ENCODE data around the gene PKD1L1.
"Not testable (repeated sequence)": the region's sequence is repeated elsewhere in the genome, so short reads cannot be mapped to it uniquely, and the experiment has no call there.

PKD1L1 gene

DNA sequence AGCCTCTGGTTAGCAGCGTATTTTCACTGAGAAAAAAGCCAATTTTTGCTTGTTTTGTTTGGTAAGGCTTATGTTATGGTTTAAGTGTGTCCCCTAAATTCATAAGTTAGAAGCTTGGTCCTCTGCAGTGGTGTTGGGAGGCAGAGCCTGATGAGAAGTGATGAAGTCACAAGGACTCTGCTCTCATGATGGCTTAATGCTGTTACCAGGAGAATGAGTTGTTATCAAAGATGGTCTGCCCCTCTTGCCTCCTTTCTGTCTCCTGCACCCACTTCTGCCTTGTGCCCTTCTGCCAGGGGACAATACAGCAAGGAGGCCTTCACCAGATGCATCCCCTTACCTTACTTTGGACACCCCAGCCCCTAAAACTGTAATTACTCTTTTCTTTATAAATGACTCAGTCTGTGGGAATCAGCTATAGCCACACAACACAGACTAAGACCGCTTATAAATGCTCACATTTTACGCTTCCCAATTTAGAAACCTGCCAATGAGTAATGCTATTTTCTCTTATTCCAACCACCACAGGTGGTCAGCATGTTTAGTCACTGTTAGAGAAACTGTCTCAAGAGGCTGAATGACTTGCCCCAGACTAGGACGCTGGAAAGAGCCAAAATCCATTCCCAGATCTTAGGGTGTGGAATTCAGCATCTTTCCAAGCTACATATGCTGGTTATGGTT, 6.1 kb upstream of the PKD1L1 start:
- no peak for DNase-seq

DNA sequence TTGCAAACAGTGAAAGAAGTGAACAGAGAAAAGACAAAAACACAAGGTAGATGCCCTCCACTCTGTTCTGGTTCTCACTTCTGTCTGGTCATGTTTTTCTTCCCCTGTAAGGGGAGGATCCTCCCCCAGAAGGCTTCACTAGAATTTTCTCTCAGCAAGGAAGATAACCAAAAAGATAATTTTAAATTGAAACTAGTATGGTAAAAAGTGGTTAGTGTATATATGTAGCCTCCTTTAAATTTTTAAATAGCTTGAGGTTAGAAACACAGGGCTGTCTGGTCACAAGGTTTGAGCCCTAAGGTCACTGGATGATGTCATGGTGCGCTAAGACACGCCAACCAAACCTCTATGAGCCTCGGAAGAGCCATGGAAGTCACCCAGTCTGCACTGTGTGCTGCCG, 5.6 kb upstream of the PKD1L1 start:
- DNase-seq, result no peak

DNA sequence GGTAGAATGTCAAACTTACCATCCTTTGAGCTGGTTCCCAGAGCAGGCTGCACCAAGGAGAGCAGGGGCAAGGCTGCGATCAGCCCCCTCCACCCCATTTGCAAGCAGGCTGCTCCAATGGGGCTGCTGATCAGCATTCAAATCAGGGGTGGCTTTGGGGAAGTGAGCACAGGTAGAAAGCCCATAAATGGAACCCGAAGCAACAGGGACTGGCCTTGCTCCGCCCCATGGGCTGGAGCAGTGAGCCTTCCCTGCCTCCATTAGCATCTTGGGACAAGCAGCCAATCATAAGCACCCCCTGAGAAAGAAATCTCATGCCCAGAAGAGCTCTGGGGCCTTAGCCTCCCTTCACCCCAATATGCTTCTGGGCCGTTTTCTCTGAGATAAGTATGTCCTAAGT, 4.0 kb upstream of the PKD1L1 start:
- no peak for DNase-seq

DNA sequence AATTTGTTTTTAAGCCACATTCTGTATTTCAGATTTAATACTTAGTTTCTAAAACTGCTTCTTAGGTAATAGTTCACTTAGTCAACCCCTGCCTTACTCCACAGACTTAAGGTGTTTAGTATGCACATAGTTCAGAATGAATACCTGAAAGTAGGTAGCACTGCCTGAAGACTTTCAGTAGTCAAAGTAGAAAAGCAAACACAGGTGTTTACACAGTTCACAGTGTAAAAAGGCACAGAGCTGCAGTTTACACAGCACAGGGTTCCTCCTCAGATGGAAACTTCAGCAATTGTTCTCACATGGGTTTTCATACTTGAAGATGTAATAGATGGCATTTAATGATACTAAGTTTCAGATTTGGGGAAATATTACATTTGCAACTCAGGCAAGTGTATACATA, 3.1 kb upstream of the PKD1L1 start:
- no peak for DNase-seq

DNA sequence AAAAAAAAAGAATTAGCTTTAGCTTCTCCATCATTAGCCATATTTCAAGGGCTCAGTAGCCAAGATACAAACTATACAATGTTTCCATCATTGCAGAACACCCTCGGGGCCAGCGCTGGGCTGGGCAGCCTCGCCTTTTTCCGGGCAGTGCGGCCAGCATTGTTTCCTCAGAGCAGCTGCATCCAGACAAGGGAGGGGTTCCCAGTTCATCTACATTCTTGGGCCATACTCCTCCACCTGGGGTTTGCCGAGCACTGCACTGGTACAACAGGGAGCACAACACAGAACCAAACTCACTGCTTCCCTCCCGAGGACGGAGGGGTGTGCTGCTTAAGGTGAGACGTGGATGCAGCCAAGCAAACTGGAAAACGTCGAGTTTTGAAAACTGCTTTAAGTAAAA, 2.4 kb upstream of the PKD1L1 start:
- no peak for DNase-seq

DNA sequence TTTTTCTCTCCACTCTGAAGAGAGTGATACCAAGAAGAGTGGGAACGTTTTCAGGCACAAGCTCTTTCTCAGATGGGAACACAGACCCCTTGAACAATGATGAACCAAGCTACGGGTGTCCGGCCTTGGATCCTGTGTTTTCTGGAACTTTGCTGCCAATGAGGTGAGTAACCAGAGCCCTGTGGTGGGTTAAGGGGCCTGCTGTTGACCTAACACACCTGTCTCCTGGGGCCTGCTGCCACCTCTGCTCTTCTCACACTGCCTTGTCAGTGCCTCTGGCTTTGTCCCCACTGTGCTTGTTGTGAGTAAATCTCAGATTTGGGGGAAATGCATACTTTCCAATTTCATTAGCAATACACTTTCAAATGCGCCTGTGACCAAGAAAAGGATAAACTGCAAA, 1.4 kb upstream of the PKD1L1 start:
- no peak for DNase-seq

DNA sequence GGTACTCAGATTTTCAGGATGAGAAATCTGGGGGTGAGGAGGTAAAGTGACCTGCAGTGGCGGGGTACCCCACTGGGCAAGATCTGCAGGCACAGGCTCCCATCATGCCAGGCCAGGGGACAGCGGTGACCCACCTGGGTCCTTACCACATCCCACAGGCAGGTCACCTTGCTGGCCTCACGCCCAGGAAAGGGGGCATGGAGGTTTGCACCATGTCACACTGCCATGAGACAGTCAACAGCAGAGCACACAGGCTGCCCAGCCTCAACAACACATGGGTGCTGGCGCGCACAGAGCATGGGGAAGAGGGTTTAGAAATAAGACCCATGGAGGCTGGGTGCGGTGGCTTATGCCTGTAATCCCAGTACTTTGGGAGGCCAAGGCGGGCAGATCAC, 914 bp downstream of the PKD1L1 start:
- DNase-seq, result no peak

DNA sequence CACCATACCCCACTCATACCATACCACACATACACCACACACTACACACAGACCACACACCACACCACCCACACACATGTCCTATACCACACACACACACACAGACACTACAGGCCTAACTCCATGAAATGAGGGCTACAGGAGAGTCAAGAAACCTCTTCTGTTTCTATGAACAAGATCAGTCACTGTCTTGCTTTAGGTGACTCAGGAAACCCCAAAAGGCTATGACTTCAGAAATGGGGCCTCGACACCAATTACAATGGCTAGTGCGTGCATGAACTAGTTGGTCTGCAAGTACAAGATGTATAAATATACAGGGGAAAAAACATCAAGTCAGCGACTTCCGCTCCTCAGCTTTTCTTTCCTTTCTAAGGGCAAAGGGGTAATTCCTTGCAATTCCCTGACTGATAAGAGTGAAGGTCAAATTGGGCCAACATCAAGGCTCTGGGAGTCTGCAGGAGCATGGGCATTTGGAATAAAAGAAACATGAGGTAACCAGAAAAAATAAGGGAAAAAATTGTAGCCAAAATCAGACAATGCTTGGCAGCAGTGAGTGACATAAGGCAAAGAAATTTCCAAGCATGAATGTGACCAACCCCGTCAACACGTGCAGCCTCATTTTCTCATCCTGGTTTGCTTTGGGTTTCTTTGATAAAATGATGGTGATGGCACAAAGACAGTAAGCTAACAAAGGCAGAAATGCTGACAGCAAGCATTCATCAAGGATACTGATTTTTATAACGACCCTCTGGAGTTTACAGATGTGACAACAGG, 1.5 kb downstream of the PKD1L1 start:
- no peak for DNase-seq

DNA sequence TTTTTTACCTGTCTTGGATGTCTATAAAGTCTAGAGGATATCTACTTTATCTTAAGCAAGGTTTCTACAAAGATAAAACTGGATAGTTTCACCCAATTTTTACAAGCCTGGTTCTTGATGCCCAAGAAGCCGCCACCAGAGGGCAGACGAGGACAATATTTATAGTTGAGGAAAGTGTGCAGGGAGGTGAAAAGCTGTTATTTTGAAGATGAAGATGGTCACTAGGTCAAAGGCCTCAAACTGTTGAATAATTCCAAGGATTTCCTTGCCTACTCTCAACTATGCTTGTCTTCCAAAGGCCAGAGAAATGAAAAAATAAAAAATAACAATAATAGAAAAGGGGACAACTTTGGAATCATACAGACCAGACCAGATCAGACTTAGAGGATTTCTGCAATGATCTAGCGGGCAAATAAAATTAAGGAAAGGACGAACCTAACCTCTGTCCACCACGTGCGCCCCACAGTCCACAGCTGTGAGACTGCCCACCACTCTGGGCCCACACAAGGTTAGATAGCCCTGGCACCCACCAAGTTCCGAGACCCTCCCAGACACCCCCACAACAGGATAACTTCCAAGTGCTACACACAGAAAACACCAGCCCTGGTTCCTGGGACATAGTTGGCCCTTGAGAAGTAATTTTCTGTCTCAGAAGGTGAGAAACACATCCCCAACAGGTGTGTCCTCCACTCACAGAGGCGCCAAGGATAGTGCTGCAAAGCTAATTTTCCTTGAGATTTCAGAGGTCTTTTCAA, 2.8 kb downstream of the PKD1L1 start:
- DNase-seq, result peak; percentile 63

DNA sequence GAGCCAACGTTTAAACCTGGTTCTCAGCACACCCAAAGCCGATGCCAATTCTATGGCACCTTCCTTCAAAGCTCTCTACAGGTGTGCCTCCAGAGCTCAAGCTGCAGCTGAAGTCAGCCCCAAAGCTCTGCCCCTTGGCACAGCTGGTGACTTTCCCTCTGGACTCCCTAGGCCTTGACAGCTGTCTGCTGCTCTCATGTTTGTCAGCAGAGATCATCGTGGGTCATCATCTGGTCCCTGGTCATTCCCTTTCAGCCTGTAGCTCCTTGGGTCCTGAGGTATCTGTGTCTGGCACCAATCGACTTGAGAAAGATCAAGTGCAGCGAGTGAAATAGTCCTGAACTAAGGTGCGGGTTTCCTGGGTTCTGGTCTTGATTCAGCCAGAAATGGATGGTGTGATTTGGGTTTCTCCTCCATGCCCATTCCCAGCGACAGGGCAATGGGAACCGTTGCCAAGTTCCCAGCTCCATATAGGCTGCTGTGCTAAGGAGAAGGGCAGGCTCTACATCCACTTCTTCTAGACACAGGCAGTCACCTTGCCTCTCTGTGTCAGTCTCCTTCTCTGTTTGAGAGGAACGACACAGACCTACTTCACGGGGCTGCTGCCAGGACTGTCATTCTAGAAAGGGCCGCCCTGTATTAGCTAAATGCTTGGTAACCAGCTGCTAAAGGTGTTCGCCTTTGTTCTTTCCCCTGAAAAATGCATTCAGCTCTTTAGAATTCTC, 3.6 kb downstream of the PKD1L1 start:
- no peak for DNase-seq

DNA sequence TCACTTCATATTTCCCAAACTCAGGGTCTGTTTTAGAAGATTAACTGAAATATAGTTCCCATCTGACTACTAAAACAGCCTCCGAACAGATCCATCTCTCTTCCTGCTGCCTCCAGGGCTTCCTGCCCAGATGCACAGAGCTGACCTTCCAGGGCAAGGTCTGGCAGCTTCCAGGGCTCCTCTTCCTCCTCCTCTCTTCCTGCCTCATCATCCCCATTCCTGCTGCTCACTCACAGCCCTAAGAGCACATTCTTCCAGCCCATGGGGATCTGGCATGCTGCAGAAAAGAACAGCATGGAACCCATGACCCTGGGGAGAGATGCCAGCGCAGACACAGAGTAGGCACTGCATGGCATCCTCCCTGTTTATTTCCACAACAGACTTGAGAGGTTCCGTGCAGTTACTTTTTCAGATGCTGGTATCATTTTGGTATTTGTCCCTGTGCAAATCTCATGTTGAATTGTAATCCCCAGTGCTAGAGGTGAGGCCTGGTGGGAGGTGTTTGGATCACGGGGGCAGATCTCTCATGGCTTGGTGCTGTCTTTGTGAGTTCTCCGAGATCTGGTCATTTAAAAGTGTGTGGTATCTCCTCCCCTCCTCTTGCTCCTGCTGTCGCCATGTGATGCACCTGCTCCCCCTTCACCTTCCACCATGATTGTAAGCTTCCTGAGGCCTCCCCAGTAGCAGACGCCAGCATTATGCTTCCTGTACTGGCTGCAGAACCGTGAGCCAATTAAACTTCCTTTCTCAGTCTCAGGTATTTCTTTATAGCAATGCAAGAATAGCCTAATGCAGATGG, 4.4 kb downstream of the PKD1L1 start:
- DNase-seq, result no peak

DNA sequence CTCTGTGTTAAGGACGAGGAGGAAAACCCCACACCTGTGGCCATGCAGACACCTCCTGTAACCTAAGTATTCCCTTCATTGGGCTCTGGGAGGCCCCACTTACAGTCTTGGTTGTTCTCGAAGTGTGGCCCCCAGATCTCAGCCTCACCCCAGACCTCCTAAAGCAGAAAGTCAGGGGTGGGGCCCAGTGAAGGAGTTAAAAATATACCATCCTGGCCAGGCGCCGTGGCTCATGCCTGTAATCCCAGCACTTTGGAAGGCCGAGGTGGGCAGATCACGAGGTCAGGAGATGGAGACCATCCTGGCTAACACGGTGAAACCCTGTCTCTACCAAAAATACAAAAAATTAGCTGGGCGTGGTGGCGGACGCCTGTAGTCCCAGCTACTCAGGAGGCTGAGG, 5.6 kb downstream of the PKD1L1 start:
- DNase-seq, result not testable (repeated sequence)

DNA sequence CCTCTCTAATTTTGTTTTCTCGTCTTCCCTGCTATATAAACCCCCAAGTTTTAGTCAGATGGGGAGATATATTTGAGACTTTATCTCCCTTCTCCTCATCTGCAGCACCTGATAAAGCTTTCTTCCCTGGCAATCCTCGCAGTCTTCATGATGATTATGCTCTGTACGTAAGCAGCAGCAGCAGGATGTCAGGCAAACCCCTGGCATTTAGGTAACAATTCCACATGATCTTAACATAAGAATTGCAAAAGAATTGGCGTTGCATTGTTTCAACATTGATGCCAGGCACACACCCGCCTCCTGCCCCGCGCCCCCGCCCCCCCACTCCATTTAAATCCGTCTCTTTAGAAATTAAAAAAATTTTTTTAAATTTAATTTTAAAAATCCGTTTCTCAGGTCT, 6.1 kb downstream of the PKD1L1 start:
- DNase-seq, result no peak

DNA sequence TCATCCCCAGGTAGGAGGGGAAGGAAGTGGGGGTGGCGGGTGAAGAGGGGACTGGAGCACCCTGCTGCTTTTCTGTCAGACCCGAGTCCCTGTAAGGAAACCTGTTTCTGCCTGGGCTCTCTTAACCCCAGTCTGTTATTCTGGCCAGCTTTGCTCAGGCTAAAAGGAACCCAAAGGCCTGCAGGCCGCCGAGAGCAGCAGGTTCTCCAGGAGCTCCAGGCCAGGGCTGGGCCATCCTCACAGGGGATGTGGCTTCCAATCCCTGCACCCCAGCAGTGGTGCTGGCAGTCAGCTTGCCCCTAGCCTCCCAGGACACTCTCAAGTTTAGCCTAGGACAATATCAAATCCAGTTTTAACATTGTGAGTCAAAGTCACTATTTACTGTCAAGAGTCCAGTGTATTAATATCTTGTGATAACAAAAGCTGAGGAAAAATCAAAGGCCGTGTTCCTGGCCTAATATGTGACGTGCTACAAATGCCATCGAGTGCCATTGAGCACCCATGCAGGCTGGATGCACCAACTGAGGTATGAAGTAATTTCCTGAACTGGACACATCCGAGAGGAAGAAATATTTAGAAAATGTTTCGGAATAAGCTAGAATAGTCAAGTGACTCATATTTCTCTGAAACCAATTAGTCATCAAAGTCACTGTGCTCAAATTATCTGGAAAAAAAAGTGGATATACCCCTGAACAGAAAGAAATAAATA, 7.0 kb downstream of the PKD1L1 start:
- DNase-seq, result no peak

DNA sequence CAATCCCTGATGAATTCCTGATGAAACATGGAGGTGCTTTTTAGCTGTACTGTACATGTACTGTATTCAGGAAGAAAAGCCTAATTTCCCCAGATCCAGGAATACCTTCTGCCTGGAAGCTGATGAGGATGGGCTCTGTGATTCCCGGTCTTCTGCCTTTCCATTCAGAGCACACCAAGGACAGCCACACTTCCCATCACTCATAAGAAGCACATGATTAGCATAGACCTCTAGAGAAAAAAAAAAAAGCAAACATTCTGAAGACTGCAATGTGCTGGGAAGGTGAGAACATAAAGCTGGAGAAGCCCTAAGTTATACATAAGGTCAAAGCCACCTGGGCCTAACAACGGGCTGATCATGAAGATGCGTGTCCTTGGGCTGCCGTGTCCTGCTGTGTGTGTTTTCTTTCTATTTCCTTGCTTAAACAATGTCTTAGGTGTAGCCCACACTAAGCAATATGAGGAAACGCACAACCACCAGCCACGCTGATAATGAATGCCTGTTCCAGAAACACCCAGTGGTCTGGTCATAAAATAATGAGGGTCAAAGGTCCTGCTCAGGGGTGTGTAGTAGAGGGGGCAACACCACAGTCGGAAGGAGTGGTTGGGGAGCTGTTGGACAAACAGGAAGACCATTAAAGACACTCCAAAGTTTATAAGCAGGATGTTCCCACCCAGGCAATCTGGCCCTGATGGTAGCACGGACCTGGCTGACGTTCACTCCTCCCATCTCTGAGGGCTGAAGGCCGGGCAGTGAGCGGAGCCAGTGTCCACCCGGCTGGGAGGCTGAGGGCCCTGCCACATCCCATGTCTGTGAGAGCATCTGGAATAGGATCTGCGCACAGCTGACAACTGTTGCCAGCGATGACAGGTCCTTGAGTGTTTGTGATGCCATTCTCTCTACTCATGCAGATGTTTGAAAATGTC, 7.9 kb downstream of the PKD1L1 start:
- no peak for DNase-seq

DNA sequence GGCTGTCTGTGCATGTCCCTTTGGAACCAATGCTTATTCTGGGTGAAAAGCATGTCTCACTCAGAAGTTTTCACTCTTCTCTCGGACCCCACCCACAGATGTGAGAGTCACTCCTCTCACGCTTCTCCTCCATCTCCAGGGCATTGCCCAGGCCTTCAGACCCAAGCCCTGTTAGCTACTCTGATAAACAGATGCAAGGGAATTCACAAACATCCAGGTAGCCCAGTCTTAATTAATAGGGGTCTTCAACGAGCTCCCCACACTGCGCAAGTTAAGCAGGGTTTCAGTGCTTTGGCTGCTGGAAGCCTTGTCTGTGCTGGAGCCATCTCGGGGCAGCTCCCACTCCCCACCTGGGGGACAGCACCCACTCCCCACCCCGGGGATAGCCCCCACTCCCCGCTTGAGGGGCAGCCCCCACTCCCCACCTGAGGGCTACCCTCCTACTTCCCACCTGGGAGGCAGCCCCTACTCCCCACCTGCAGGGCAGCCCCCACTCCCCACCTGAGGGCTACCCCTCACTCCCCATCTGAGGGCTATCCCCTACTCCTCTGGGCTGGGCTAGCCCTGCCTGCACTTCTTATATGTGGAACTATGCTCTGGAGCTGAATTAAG, 8.7 kb downstream of the PKD1L1 start:
- no peak for DNase-seq

DNA sequence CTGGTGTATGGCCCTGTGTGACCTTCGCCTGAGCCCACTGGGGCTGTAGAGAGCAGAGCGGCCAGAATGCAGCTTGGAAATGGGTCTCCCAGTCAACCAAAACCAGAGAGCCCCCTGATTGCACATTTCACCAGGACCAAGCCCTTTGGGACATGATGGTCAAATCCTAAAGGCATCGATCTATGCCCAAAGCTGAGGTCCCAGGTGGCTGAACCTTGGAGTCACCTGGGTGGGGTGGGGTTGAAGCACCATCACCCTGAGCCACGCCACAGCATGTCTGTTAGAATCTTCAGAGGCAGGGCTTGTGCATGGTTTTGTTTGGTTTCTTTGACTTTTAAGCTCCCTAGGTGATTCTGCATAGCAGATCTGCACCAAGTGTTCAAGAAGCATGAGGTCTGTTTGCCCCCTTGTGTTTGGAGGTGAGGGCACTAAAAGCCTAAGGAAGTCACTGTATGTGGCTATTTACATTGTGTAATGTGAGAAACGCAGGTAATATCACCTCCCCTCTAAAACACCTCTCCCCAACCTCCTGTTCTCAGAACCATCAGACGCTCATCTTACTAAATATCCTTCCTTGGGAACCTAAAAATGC, 9.6 kb downstream of the PKD1L1 start:
- peak; percentile 30 for DNase-seq

DNA sequence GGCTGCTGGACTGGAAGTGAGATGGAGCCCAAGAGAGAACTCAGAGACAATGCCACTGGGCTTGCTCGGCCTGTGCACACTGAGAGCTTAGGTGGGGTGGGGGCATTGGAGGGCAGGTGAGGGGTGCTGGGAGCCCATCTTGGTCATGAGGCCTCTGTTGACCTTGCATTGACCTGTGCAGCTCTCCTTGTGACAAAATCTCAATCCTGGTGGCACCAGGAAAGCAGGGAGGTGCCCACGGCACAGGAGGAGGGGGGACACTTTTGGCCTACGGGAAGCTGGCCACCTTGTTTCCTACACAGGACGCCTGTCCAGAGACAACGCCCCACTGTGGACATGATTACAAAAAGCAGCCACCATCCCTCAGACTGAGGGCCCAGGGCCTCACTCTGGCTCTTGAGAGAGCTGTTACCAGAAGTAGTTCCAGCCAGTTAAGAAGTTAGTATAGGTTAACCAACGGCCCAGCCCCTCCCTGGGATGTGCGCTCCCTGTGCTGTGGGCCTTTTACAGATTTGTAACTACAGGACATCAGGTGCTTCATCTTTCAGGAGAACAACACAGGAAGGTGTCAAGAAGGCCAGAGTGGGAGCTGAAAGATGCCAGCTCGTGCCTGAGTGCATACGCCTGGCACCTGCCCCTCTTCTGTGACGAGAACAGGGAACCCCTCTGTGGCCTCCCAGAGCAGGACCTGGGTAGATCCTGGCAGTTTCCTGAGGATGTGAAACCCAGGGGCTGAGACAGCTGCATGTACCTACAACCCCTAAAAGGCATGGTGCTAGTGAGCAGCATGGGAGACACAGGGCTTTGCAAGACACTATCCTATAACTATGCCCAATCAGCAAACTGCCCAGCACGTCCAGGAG, 10.3 kb downstream of the PKD1L1 start:
- no peak for DNase-seq

Data from NCI-H2171 treated with DMSO at 0.1 percent for 48 hours (cell line).